Prostate gland (tissue), 2 donors: Measurements from ENCODE around the gene DCP2.

Source experiments
- POLR2A ChIP-seq: fragments of 450-650 bp; IDR thresholded peaks from one replicate; pipeline ENCODE4 v1.6.1; 2016; ENCODE audit warnings: antibody characterized with exemption, mild to moderate bottlenecking
- POLR2AphosphoS5 ChIP-seq: sonication (generic); formaldehyde crosslinking; IDR thresholded peaks from one replicate; pipeline ENCODE4 v1.6.1; 2017; ENCODE audit warnings: antibody characterized with exemption
- TF ChIP-seq, protein P1 (sequence below), 4 experiments: fragments of 200-600 bp in 2 of 4; fragments of 450-650 bp in 2 of 4; sonication (generic) in 2 of 4; IDR thresholded peaks; 1 replicate in 3 of 4; 2 replicates in 1 of 4; pipeline ENCODE4 v1.5.1; 2016 to 2019; ENCODE audit warnings: antibody characterized with exemption in 4 of 4, mild to moderate bottlenecking in 2 of 4, moderate library complexity in 2 of 4

DNA sequence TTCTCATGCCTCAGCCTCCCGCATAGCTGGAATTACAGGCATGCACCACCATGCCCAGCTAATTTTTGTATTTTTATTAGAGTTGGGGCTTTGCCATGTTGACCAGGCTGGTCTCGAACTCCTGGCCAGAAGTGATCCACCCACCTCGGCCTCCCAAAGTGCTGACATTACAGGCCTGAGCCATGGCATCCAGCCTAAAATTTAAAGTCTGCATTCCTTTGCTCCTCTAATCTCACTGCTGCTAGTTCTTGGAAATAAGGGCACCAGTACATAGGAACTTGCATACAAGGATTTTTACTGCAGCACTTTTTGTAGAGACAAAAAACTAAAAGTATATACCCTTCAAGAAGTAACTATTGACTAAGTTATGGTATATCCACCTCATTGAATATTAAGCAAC is 20.0 kb upstream of the DCP2 start:
- TF ChIP-seq, protein P1, sequence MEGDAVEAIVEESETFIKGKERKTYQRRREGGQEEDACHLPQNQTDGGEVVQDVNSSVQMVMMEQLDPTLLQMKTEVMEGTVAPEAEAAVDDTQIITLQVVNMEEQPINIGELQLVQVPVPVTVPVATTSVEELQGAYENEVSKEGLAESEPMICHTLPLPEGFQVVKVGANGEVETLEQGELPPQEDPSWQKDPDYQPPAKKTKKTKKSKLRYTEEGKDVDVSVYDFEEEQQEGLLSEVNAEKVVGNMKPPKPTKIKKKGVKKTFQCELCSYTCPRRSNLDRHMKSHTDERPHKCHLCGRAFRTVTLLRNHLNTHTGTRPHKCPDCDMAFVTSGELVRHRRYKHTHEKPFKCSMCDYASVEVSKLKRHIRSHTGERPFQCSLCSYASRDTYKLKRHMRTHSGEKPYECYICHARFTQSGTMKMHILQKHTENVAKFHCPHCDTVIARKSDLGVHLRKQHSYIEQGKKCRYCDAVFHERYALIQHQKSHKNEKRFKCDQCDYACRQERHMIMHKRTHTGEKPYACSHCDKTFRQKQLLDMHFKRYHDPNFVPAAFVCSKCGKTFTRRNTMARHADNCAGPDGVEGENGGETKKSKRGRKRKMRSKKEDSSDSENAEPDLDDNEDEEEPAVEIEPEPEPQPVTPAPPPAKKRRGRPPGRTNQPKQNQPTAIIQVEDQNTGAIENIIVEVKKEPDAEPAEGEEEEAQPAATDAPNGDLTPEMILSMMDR (IDR thresholded peaks at IDR 0.05) = no peak
- no peak for TF ChIP-seq POLR2A
- no peak for TF ChIP-seq POLR2AphosphoS5
